T-helper 1 cell (primary cell): ENCODE data around the gene SELP.
A peak's percentile ranks its signal among the peaks of the same experiment; 100 is the strongest.
"Not testable (repeated sequence)": the region's sequence is repeated elsewhere in the genome, so short reads cannot be mapped to it uniquely, and the experiment has no call there.

Source experiments
- DNase-seq, 5 donors: peaks; one replicate each; pipeline ENCODE4 v3.0.0-alpha.2; 2012 to 2020
- total RNA-seq, 4 donors: gene quantifications; one replicate each; lab custom pipeline; 2026; lab: John Stamatoyannopoulos, UW

SELP gene
- total RNA-seq = 1.1 to 9.6 (median 1.8) reads per million in 4 donors

DNA sequence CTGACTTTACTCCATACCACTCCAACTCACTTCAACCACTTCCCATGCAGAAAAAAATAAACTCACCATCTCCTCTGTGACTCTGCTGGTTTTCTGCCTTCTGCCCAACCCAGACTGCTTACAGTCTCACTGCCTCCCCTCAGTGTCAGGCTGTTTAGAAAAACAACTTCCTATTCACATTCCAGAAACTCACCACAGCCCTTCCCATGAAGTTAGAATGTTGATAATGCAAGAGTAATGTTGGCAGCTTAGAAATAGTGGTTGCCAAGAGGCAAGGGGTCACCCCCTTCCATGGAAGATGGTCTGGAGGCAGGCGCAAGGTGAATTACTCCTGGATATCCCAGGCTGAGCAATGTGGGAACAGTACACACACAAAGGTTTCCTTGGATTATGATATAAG, at the start of gene SELP:
Gene SELP, minus strand, starts transcription at position 119 of the 400 bp plus-strand sequence. Its CDS starts 50 bp downstream, at position 69.
- DNase-seq = no peak

DNA sequence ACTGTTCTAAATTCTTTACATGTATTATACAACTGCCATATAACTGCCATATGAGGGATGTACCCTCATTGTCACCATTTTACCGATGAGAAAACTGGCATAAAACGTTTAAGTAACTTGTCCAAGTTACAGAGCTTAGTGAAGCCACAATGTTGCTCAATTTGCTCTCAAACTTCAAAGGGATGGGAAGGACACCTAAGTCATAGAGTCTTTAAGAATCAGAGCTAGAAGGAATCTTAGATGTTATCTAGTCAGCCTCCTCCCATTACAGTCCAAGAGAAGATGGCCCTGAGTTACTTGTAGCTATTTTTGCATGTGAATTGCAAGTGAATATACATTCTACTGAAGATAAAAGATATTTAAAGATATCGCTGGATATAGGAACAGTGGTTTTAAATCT, 49.8 kb upstream of the SELP start:
- no peak for DNase-seq

DNA sequence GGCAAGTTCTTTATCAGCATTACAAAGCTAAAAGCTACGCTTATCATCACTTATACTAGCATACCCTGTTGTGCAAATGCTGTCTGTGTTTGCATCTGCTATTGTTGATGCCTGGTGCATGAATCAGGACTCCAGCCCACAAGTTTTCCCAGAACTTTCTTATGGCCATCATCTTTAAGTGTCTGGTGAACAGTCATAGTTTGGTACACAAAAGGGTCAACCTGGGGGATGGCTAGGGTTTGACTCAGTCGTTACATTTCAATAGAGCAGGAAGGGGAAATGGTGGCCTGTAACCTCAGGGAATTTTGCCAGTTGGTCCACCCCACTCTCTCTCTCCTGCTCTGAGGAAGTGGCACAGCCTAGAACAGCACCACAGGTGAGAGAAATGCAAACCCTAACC, 46.1 kb upstream of the SELP start:
- no peak for DNase-seq

DNA sequence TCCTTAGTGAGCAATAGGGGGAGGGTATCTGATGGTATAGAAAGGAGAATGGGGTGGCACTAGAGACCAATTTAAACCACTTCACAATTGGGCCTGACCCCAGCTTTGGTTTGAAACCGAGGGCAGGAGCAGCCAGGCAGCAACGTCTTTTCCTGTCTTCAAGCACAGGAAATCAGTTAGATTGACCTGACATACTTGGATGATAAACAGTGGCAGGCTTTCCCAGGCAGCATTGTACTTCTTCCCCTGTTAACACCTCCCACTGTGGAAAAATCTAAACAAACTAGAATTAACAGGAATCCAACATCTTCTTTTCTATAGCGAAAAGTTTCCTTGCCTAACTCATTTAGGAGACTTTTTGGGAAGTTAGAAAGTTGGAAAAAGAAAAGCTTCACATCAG, 40.9 kb upstream of the SELP start:
- no peak for DNase-seq

DNA sequence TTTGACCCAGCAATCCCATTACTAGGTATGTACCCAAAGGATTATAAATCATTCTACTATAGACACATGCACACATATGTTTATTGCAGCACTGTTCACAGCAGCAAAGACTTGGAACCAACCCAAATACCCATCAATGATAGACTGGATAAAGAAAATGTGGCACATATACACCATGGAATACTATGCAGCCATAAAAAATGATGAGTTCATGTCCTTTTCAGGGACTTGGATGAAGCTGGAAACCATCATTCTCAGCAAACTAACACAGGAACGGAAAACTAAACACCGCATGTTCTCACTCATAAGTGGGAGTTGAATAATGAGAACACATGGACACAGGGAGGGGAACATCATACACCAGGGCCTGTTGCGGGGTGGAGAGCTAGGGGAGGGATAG, 40.3 kb upstream of the SELP start:
- not testable (repeated sequence) for DNase-seq

DNA sequence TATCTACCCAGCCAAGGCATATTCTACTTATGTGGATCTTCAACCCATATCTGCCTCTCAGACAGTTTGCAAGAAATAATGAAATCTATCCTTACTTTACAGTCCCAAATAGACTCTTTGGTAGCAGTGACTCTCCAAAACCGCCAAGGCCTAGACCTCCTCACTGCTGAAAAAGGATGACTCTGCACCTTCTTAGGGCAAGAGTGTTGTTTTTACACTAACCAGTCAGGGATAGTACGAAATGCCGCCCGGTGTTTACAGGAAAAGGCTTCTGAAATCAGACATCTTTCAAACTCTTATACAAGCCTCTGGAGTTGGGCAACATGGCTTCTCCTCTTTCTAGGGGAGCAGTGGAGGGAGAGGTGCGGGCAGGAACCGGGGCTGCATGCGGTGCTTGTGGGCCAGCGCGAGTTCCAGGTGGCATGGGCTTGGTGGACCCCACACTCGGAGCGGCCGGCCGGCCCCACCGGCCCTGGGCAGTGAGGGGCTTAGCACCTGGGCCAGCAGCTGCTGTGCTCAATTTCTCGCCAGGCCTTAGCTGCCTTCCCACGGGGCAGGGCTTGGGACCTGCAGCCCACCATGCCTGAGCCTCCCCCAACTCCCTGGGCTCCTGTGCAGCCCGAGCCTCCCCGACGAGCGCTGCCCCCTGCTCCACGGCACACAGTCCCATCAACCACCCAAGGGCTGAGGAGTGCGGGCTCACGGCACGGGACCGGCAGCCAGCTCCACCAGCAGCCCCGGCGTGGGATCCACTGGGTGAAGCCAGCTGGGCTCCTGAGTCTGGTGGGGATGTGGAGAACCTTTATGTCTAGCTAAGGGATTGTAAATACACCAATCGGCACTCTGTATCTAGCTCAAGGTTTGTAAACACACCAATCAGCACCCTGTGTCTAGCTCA, 38.0 kb upstream of the SELP start:
- peak in 1 of 5 donors; percentile 60 for DNase-seq

DNA sequence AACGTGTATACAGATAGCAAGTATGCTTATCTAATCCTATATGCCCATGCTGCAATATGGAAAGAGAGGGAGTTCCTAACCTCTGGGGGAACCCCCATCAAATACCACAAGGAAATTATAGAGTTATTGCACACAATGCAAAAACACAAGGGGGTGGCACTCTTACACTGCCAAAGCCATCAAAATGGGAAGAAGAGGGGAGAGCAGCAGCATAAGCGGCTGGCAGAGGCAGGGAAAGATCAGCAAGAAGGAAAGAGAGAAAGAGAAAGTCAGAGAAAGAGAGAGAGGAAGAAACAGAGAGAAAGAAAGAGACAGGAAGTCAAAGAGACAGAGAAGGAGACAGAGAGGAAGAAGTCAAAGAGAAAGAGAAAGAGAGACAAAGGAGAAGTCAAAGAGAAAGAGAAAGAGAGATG, 37.3 kb upstream of the SELP start:
- peak in 1 of 5 donors; percentile 77 for DNase-seq

DNA sequence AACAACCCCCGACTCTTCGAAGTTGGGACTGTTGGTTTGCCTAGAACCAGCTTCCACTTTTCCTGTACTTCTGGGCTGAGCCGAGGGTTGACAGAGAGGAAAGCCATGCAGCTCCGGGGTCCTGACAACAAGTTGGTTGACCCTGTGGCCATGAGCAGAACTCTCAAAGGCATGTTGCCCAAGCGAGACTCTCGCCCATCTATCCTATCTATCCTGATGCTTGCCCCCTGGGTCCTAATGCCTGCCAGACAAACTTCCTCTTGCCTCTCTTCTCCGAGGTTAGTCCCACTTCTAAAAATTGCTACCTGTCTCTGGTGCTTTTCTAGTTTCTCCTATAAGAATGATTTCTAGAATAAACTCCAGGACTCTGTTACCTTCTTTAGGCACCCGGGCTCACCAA, 32.8 kb upstream of the SELP start:
- not testable (repeated sequence) for DNase-seq

DNA sequence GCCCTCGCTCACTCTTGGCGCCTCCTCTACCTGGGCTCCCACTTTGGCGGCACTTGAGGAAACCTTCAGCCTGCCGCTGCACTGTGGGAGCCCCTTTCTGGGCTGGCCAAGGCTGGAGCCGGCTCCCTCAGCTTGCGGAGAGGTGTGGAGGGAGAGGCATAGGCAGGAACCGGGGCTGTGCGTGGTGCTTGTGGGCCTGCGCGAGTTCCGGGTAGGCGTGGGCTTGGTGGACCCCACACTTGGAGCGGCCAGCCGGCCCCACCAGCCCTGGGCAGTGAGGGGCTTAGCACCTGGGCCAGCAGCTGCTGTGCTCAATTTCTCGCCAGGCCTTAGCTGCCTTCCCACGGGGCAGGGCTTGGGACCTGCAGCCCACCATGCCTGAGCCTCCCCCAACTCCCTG, 31.1 kb upstream of the SELP start:
- DNase-seq = not testable (repeated sequence)

DNA sequence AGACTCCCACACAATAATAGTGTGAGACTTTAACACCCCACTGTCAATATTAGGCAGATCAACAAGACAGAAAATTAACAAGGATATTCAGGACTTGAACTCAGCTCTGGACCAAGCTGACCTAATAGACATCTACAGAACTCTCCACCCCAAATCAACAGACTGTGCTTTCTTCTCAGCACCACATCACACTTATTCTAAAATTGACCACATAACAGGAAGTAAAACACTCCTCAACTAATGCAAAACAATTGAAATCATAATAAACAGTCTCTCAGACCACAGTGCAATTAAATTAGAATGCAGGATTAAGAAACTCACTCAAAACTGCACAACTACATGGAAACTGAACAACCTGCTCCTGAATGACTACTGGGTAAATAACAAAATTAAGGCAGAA, 28.9 kb upstream of the SELP start:
- peak in 1 of 5 donors; percentile 48 for DNase-seq

DNA sequence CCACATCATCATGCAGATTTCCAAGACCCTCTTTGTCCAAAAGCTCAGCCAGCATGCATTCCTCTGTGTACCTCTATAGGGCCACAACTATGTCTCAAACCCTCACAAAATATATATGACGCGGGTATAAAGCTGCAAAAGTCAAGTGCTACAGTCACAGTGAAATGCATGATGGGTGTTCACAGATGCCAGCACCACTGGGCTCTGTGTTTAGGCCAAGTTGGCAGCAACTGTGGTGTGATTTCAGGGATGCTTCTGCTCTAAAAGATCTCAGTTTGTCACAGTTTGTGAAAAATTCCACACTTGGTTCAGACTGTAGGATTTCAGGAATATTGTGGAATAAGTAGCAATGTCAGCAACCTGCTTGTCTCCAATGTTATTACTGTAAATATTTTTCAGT, 23.9 kb upstream of the SELP start:
- no peak for DNase-seq

DNA sequence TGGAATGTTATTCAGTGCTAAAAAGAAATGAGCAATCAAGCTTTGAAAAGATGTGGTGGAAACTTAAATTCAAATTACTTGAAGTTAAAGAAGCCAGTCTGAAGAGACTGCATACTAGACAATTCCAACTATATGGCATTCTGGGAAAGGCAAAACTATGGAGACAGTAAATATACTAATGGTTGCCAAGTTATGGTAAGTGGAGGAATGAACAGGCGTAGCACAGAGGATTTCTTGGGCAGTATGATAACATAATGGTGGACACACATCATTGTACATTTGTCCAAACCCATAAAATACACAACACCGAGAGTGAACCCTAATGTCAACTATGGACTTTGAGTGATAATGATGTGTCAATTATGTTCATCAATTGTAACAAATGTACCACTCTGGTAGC, 21.1 kb upstream of the SELP start:
- DNase-seq = no peak

DNA sequence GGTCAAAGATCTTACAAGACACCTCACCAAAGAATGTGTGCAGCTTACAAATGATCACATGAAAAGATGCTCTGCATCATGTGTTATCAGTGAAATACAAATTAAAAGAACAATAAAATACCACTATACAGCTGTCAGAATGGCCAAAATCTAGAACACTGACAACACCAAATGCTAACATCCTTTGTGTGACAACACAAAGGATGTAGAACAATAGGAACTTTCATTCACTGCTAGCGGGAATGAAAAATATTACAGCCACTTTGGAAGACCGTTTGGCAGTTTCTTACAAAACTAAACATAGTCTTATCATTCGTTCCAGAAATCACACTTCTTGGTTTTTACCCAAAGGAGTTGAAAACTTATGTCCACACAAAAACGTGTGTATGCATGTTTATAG, 20.6 kb upstream of the SELP start:
- no peak for DNase-seq

DNA sequence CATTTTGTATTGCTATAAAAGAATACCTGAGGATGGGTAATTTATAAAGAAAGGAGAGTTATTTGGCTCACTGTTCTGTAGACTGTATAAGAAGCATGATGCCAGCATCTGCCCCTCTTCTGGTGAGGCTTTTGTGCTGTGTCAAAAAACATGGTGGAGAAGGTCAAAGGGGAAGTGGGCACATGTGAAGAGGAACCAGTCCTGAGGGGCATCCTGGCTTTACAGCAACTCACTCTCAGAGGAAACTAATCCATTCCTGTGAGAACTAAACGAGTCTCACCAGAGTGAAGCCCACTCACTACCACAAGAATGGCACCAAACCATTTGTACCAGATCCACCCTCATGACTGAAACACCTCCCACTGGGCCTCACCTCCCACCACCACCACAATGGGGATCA, 18.8 kb upstream of the SELP start:
- DNase-seq = no peak

DNA sequence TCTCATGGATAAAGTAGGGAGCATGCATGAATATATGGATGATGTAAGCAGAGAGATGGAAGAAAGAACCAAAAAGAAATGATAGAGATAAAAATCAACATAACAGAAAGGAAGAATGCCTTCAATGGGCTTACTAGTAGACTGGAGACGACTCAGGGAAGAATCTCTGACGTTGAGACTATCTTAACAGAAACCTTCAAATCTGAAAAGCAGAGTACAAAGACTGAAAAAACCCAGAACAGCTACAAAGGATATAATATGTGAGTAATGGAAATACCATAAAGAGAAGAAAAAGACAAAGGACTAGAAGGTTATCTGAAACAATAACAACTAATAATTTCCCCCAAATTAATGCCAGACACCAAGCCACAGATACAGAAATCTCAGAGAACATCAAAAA, 18.3 kb upstream of the SELP start:
- no peak for DNase-seq

DNA sequence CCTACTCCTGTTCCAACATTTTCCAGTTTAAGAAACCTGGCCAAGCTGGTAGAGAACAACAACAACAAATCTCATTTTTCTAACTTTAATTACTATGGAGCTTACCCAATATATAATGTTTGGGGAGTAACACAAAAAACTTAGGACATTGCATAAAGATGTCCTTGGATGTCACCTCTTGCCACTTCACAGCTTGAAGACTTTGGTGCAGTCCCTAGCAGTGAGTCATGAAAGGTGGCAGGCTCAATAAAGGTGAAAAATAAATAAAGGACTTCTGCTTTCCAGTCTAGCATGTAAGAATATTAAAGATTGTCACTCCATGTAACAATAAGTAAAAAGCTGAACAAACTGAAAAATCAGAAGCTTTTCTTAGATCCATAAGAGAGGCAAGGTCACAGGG, 17.6 kb upstream of the SELP start:
- no peak for DNase-seq

DNA sequence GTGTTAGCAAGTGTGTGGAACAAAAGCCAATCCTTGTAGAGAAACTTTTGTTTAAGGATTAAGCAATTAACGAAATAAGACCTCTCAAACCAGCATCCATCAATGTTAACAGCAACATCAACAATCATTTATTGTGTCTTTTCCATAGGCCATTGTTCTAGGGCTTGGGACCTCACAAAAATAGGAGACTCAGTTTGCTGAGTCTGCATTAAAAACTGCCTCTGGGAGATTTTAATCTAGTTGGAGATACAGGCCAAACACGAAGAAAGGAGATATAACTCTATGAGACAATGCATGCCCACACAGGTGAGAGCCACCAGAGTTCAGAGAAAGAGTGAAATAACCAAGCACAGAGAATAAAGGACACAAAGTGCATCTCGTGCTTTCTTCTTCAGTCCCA, 14.4 kb upstream of the SELP start:
- no peak for DNase-seq

DNA sequence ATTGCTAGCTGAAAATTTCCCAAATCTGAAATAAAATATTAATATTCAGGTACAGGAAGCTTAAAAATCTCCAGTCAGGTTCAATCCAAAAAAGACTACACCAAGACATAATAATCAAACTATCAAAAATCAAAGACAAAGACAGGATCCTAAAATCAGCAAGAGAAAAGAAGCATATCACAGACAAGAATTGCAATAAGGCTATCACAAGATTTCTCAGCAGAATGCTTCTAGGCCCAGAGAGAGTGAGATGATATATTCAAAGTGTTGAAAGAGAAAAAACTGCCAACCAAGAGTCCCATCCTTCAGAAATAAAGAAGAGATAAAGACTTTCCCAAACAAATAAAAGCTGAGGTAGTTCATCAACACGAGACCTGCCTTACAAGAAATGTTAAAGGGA, 5.0 kb upstream of the SELP start:
- no peak for DNase-seq

DNA sequence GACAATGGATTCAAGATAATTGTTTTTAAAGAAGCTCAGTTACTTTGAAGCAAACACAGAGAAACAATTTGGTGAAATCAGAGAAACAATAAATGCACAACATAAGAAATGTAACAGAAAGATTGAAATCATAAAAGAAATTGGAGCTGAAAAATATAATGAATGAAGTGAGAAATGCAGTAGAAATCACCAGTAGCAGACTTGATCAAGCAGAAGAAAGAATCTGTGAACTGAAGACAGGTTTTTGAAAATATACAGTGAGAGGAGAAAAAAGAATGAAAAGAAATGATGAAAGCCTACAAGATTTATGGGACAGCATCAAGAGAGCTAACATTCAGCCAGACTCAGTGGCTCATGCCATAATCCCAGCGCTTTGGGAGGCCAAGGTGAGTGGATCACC, 4.2 kb upstream of the SELP start:
- DNase-seq = no peak

DNA sequence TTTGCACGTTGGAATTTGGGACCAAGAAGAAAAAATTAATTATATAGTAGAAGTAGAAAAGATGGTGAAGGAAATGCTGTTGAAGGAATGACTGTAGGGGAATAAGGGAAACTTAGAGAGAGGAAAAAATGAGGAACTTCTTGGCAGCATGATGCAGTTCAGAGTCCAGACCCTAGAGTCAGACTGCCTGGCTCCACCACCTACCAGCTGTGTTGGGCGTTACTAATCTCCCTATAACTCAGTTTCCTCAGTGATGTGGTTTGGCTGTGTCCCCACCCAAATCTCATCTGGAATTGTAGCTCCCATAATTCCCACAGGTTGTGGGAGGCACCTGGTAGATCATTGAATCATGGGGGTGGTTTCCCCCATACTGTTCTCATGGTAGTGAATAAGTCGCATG, 1.3 kb upstream of the SELP start:
- no peak for DNase-seq

DNA sequence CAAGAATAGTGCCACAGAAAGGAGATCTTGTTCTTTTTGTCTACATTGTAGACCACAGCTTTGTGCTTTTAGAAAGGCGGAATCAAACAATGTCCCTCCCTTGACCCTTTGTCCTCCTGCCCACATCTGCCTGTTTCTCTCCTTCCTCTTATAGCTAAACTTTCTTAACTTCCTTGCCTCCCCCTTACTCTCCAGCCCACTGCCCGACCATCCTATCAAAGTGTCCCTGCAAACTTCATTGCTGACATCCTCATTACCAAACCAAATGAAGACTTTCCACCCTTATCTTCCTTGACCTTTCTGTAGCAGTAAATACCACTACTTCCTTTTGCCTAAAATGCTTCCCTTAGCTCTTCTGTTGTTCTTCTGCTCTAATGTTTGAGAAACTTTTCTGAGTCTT, 5.0 kb downstream of the SELP start:
- DNase-seq = no peak

DNA sequence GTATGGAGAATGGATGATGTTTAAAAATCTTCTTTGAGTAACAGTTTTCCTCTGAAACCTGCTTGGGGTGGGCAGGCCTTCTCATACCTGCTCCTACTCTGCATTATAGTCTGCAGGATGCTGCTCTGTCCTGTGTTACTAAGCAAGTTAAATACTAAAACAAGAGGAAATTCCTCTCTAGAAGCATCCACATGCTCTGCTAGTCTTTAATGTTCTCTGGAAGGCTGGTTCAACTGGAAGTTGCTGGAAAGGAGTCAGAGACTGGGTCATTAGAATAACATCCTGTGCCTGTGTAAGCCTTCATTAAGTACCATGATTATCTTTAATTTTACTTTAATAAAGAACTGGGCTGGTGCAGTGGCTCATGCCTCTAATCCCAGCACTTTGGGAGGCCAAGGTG, 5.8 kb downstream of the SELP start:
- DNase-seq = no peak

DNA sequence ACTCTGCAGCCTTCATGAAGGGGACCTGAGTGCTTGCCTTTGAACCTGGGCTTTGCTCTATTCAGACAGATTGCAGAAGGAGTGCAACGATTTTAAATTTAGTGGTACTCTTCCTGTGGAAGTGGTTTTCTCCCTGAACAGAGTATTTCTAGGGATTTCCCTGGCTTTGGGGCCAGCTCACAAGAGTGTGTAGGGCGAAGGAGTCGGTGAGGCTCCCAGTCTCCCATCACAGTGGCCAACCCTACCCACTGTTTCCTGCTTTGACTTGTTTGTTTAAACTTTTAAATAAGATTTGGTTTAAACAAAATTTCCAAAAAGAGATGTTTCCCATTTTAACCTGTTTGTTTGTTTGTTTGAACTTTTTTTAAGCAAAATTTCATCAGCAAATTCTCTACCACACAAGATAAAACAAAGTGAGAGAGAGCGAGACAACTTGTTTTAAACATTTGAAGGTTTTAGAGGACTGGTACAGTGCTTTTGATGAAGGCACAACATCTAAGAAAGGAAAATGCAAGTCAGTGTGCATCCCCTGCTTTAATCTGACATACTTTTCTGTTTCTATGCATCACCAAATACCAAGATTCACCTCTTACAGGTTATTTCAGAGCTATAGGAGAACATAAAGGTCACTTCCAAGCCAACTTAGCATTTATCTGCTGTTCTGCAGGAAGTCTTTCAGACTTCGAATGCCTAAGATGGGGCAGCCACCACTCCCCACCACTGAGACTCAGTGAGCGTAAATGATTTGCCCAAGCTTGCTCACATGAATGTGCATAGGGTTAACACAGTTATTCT, 6.6 kb downstream of the SELP start:
- DNase-seq = no peak

DNA sequence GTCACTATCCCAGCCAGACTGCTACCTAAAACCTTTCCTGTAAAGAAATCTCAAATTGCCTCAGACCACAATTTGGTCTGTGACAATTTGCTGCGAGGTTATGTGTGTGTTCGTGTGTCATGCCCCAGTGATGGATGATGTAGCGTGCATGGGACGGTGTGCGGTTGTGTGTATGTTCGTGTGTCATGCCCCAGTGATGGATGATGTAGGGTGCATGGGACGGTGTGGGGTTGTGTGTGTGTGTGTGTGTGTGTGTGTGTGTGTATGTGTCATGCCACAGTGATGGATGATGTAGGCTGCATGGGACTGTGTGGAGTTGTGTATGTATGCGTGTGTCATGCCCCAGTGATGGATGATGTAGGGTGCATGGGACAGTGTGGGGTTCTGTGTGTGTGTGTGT, 9.4 kb downstream of the SELP start:
- DNase-seq = no peak
